ENCODE data around the gene ELAVL2. TPM values are rescaled to one million over a fixed set of nuclear protein-coding genes. Genes with fewer than 3 reads are reported as not detected.
A peak's percentile ranks its signal among the peaks of the same experiment; 100 is the strongest.

Gene ELAVL2
- total RNA-seq, 1 donor from 2014 or later = 0.37 TPM

- H3K4me3 Mint-ChIP-seq (ENCODE audit: unreplicated experiment) = no peak overlapping the region
- H3K27ac Mint-ChIP-seq (ENCODE audit: unreplicated experiment) = no peak overlapping the region
- H3K4me1 Mint-ChIP-seq (ENCODE audit: low read depth) = peaks cover 8% of the 10 kb centered on the region
- H3K9me3 Mint-ChIP-seq (ENCODE audit: low read depth) = peaks cover 3% of the 10 kb centered on the region
- TF ChIP-seq CTCF (IDR thresholded peaks at IDR 0.05) = no peak
- DNase-seq (ENCODE audit: low spot score) = no peak
- no peaks in the 10 kb centered on the region for H3K36me3 Mint-ChIP-seq (ENCODE audit: low read depth)
- peaks cover 38% of the 10 kb centered on the region for H3K27me3 Mint-ChIP-seq (ENCODE audit: low read depth)
Measured at GRCh38 chr9:23823269-23823668, 2.8 kb downstream of the ELAVL2 start.

GRCh38 chr9:23822261-23823169, 3.5 kb downstream of the ELAVL2 start:
- Mint-ChIP-seq H3K9me3 (ENCODE audit: low read depth) (peaks cover 3% of the 10 kb centered on the region), H3K4me3 (ENCODE audit: unreplicated experiment) (no peak overlapping the region), H3K27me3 (ENCODE audit: low read depth) (peaks cover 42% of the 10 kb centered on the region), H3K4me1 (ENCODE audit: low read depth) (peaks cover 8% of the 10 kb centered on the region), H3K36me3 (ENCODE audit: low read depth) (no peaks in the 10 kb centered on the region), H3K27ac (ENCODE audit: unreplicated experiment) (no peak overlapping the region)
- no peak for TF ChIP-seq CTCF (IDR thresholded peaks at IDR 0.05)
- DNase-seq (ENCODE audit: low spot score) = peak; percentile 70

- Mint-ChIP-seq H3K36me3 (ENCODE audit: low read depth) (no peaks in the 10 kb centered on the region), H3K9me3 (ENCODE audit: low read depth) (peaks cover 3% of the 10 kb centered on the region), H3K4me3 (ENCODE audit: unreplicated experiment) (peak overlapping the region; percentile 60), H3K27ac (ENCODE audit: unreplicated experiment) (no peak overlapping the region), H3K27me3 (ENCODE audit: low read depth) (peaks cover 43% of the 10 kb centered on the region), H3K4me1 (ENCODE audit: low read depth) (peaks cover 8% of the 10 kb centered on the region)
- peak; percentile 84 for DNase-seq (ENCODE audit: low spot score)
- no peak for TF ChIP-seq CTCF (IDR thresholded peaks at IDR 0.05)
Measured at GRCh38 chr9:23821375-23822181, 4.5 kb downstream of the ELAVL2 start.

GRCh38 chr9:23820451-23821374, 5.3 kb downstream of the ELAVL2 start:
- Mint-ChIP-seq H3K27ac (ENCODE audit: unreplicated experiment) (no peak overlapping the region), H3K4me3 (ENCODE audit: unreplicated experiment) (peak overlapping the region; percentile 60), H3K27me3 (ENCODE audit: low read depth) (peaks cover 44% of the 10 kb centered on the region), H3K9me3 (ENCODE audit: low read depth) (peaks cover 3% of the 10 kb centered on the region), H3K36me3 (ENCODE audit: low read depth) (no peaks in the 10 kb centered on the region), H3K4me1 (ENCODE audit: low read depth) (peaks cover 8% of the 10 kb centered on the region)
- DNase-seq (ENCODE audit: low spot score) = peak; percentile 92
- TF ChIP-seq CTCF (IDR thresholded peaks at IDR 0.05) = no peak

Measured in chondrocyte (in vitro differentiated cells).